Lower leg skin (tissue), 4 donors: ENCODE results near the gene SYAP1. TPM values are rescaled to one million over a fixed set of nuclear protein-coding genes. Genes with fewer than 3 reads are reported as not detected.

Experiments
- DNase-seq, 2 donors: peaks; one replicate each; pipeline ENCODE4 v3.0.0-alpha.2; 2019; ENCODE audit warnings: low spot score in 2 of 2
- H3K4me3 ChIP-seq: fragments of 200-600 bp; sonication (generic); 2 replicates; pipeline ENCODE4 v1.5.1; 2017; ENCODE audit warnings: mild to moderate bottlenecking, low read depth; ENCODE audit not compliant: poor library complexity, severe bottlenecking
- POLR2A ChIP-seq, 2 donors: fragments of 450-650 bp; IDR thresholded peaks; one replicate each; pipeline ENCODE4 v1.6.1; 2016 to 2017; ENCODE audit warnings: antibody characterized with exemption in 2 of 2, mild to moderate bottlenecking in 1 of 2, moderate library complexity in 1 of 2
- WGBS, 2 donors: methylation state at CpG; one replicate each; pipeline ENCODE4 v1.1.5; 2018; 5-methylcytosine and 5-hydroxymethylcytosine counted together
- intact Hi-C: fragments of 100-400 bp; cut with DNase I; formaldehyde crosslinking; loops from one replicate; pipeline ENCODE4 v1.15.0; 2023; ENCODE audit warnings: low total_unique reads
- total RNA-seq, 4 donors: library from RNA; depleted of rRNA; stranded (reverse); fragments of >200 nt; gene quantifications; one replicate each; pipeline ENCODE4 v1.1.0, GENCODE V29; 2016
- TF ChIP-seq, protein P1 (sequence below), 3 donors: fragments of 450-650 bp; IDR thresholded peaks; one replicate each; pipeline ENCODE4 v1.5.1; 2016; ENCODE audit warnings: antibody characterized with exemption in 3 of 3, mild to moderate bottlenecking in 3 of 3, moderate library complexity in 2 of 3

SYAP1 gene
- total RNA-seq, 4 donors from 2014 or later, result 16.1 to 18.5 (median 16.6) TPM

DNA sequence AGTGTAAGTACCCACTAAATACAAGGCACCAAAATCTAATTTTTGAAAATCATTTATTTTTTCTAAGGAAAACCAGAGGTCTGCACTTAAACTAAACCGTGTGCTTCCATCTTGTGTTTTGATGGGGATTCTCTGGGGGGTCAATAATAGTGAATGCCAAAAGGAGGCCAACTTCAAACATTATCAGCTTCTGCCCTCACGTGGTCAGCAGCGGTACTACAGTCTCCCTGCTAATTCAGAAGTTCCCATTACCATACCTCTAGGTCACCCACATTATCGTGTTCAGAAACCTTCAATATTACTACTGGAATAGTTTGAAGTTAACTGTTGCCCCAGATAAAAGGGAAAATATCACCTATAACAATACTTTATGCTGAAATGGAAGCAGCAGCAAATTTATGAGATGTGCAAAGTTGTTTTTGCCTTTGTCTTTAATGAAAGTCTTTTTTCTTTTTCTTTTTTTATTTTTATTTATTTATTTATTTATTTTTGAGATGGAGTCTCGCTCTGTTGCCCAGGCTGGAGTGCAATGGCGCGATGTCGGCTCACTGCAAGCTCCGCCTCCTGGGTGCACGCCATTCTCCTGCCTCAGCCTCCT lies 24.2 kb upstream of the SYAP1 start:
- WGBS, 2 donors, result 48 to 55% methylated on average over 9 to 10 of the region's 10 CpGs
- intact Hi-C loops, result loop anchor here (10.0 kb wide), 1 partner anchor 260 kb away; no protein-coding TSS in a partner anchor
- TF ChIP-seq, protein P1, sequence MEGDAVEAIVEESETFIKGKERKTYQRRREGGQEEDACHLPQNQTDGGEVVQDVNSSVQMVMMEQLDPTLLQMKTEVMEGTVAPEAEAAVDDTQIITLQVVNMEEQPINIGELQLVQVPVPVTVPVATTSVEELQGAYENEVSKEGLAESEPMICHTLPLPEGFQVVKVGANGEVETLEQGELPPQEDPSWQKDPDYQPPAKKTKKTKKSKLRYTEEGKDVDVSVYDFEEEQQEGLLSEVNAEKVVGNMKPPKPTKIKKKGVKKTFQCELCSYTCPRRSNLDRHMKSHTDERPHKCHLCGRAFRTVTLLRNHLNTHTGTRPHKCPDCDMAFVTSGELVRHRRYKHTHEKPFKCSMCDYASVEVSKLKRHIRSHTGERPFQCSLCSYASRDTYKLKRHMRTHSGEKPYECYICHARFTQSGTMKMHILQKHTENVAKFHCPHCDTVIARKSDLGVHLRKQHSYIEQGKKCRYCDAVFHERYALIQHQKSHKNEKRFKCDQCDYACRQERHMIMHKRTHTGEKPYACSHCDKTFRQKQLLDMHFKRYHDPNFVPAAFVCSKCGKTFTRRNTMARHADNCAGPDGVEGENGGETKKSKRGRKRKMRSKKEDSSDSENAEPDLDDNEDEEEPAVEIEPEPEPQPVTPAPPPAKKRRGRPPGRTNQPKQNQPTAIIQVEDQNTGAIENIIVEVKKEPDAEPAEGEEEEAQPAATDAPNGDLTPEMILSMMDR (IDR thresholded peaks at IDR 0.05), result peak in 1 of 3 donors; percentile 24
- no peak for TF ChIP-seq POLR2A (IDR thresholded peaks at IDR 0.05)
- DNase-seq, result peak; percentile 23 to 91
- H3K4me3 ChIP-seq, result no peak overlapping the region

DNA sequence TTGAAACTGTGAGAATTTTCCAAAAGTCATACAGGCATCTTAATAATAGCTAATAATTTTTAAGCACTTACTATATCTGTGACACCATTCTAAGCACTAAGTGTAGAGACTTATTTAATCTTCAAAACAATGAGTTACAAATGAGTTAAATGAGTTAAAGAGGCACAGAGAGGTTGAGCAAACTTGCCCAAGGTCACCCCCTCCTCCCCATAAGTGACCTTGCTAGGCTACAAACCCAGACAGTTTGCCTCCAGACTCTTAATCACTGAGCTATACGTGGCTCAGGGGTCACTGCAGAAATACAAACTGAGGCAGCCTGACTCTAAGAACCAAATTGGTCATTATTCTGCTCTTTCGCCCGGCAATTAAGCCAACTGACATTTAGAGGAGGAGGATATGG lies 22.5 kb upstream of the SYAP1 start:
- no peak for TF ChIP-seq POLR2A (IDR thresholded peaks at IDR 0.05)
- TF ChIP-seq, protein P1 (IDR thresholded peaks at IDR 0.05), result no peak
- DNase-seq, result no peak
- no peak overlapping the region for H3K4me3 ChIP-seq
- intact Hi-C loops, result loop anchor here (10.0 kb wide), 1 partner anchor 262 kb away; no protein-coding TSS in a partner anchor
- WGBS, 2 donors, result 71 to 79% methylated on average over 3 of the region's 3 CpGs

DNA sequence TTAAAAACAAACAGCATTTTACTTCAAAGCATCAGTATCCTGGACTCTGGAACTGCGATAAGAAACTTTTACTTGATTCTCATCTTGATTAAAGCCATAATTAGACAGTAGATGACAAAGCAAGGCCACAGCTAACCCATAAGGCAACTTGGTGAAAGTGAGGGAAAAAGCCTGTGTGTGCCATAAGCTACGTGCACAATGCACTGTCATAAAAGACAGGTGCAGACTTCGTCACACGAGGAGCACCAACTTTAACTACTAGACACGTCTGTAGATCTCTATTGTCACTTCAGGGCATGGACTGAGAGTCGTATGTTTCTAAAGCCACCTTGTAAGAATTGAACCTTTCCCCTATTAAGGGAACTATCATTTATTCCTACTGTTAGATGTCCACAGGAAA lies 20.0 kb upstream of the SYAP1 start:
- WGBS, 2 donors, result 84 to 90% methylated on average over 6 of the region's 6 CpGs
- TF ChIP-seq, protein P1 (IDR thresholded peaks at IDR 0.05), result no peak
- no peak for TF ChIP-seq POLR2A (IDR thresholded peaks at IDR 0.05)
- no peak for DNase-seq
- H3K4me3 ChIP-seq, result no peak overlapping the region
- intact Hi-C loops, result loop anchor here (10.0 kb wide), 1 partner anchor 265 kb away; no protein-coding TSS in a partner anchor

DNA sequence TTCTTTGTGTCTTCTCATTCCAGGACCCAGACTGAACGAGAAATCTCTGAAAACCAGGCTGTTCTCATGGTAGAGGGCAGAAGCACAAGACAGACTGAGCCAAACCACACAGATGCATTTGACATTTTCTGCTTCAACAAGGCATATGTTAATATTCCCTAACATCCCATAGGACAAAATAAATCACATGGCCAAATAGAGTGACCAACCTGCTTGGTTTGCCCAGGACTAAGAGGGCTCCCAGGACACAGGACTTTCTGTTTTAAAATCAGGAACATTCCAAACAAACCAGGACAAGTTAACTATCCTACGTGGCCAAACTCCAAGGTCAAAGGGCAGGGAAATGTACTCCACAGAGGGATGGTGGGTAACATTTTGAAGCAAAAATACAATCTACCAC lies 18.7 kb upstream of the SYAP1 start:
- DNase-seq, result no peak
- WGBS, 2 donors, result 85 to 86% methylated on average over 2 of the region's 2 CpGs
- TF ChIP-seq, protein P1 (IDR thresholded peaks at IDR 0.05), result no peak
- no peak for TF ChIP-seq POLR2A (IDR thresholded peaks at IDR 0.05)
- no peak overlapping the region for H3K4me3 ChIP-seq
- intact Hi-C loops, result no loop called here

DNA sequence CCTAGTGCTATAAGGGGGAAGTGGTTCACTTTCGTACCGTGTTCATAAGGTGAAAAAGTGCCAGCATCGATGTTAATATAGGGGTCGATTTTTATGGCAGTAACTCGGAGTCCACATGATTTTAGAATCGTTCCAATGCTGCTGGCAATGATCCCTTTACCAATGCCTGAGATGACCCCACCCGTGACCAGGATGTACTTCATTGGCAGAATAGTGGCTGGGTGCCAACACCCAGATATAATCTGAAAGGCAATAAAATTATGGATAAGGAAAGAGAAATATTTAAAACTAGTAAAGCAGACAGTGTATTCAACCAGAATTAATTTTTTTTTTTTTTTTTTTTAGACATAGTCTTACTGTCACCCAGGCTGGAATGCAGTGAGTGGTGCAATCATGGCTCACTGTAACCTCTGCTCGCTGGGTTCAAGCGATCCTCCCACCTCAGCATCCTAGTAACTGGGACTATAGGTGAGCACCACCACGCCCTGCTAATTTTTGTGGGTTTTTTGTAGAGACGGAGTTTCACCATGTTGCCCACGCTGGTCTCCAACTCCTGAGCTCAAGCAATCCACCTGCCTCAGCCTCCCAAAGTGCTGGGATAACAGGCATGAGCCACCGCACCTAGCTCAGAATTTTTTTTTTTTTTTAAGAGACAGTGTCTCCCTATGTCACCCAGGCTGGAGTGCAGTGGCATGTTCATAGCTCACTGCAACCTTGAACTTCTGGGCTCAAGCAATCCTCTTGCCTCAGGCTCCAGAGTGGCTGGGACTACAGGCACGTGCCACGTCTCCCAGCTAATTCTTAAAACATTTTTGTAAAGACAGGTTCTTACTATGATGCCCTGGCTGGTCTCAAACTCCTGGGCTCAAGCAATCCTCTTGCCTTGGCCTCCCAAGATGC lies 16.5 kb upstream of the SYAP1 start:
- intact Hi-C loops, result no loop called here

More for the DNA sequence above, 16.5 kb upstream of the SYAP1 start:
- 86 to 87% methylated on average over 15 of the region's 15 CpGs for WGBS, 2 donors
- TF ChIP-seq, protein P1 (IDR thresholded peaks at IDR 0.05), result no peak
- no peak for TF ChIP-seq POLR2A (IDR thresholded peaks at IDR 0.05)
- H3K4me3 ChIP-seq, result no peak overlapping the region
- DNase-seq, result no peak
